ENCODE data around the gene TMEM138. TPM values are rescaled to one million over a fixed set of nuclear protein-coding genes. Genes with fewer than 3 reads are reported as not detected.

The TMEM138 gene
- total and polyA plus RNA-seq, 2 of the 13 experiments (the other 11 are each of a cell fraction or from before 2014, with no cell fraction given) = 43.5 to 61.0 TPM

DNA sequence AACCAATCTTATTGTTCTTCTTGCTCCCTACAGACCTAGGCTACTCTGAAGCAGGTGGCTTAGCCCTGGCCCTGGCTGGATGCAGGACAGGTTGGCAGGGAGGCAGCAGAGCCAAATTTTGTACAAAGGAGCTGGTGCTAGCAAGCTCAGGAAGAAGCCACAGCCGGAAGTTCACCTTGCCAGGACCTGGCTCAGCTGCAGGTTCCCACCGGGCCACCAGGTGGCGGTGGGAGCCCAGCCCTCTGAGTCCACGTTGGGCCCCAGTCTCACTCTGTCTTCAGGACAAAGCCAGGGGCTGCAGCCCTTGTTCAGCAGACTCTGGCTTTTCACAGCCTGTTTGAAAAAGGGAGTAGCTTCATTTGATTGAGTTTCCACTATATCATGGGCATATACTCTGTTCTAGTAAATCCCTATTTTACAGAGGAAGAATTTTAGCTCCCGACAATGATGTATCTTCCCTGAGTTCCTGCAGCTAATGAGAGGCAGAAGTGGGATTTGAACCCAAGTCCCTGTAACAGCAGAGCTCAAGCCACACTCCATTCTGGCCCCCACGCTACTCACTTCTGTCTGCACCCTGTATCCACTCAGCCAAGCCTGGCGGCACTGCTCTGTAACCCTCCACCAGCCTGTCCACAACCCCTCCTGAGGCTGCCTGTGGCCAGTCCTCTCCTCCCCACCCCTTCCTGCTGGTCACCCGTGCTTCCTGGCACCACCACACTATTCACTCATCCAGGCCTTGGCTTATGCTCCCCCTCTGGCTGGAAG lies 25.8 kb upstream of the TMEM138 start (continued):
- TF ChIP-seq, protein P1, sequence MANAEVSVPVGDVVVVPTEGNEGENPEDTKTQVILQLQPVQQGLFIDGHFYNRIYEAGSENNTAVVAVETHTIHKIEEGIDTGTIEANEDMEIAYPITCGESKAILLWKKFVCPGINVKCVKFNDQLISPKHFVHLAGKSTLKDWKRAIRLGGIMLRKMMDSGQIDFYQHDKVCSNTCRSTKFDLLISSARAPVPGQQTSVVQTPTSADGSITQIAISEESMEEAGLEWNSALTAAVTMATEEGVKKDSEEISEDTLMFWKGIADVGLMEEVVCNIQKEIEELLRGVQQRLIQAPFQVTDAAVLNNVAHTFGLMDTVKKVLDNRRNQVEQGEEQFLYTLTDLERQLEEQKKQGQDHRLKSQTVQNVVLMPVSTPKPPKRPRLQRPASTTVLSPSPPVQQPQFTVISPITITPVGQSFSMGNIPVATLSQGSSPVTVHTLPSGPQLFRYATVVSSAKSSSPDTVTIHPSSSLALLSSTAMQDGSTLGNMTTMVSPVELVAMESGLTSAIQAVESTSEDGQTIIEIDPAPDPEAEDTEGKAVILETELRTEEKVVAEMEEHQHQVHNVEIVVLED (CRISPR knock-in tag; IDR thresholded peaks at IDR 0.05; ENCODE audit: borderline replicate concordance) = no peak
- TF ChIP-seq ZNF782 (CRISPR knock-in tag; IDR thresholded peaks at IDR 0.05; ENCODE audit: borderline replicate concordance) = no peak
- no peak for TF ChIP-seq MEIS2 (CRISPR knock-in tag; IDR thresholded peaks at IDR 0.05)
- TF ChIP-seq ZNF256 (CRISPR knock-in tag; conservative IDR thresholded peaks at IDR 0.05) = no peak
- TF ChIP-seq, protein P2, sequence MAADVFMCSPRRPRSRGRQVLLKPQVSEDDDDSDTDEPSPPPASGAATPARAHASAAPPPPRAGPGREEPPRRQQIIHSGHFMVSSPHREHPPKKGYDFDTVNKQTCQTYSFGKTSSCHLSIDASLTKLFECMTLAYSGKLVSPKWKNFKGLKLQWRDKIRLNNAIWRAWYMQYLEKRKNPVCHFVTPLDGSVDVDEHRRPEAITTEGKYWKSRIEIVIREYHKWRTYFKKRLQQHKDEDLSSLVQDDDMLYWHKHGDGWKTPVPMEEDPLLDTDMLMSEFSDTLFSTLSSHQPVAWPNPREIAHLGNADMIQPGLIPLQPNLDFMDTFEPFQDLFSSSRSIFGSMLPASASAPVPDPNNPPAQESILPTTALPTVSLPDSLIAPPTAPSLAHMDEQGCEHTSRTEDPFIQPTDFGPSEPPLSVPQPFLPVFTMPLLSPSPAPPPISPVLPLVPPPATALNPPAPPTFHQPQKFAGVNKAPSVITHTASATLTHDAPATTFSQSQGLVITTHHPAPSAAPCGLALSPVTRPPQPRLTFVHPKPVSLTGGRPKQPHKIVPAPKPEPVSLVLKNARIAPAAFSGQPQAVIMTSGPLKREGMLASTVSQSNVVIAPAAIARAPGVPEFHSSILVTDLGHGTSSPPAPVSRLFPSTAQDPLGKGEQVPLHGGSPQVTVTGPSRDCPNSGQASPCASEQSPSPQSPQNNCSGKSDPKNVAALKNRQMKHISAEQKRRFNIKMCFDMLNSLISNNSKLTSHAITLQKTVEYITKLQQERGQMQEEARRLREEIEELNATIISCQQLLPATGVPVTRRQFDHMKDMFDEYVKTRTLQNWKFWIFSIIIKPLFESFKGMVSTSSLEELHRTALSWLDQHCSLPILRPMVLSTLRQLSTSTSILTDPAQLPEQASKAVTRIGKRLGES (CRISPR knock-in tag; IDR thresholded peaks at IDR 0.05; ENCODE audit: borderline replicate concordance) = no peak
- TF ChIP-seq ZNF724P (CRISPR knock-in tag; IDR thresholded peaks at IDR 0.05; ENCODE audit: borderline replicate concordance) = no peak
- TF ChIP-seq BRCA1 (CRISPR knock-in tag; IDR thresholded peaks at IDR 0.05) = no peak
- TF ChIP-seq SP2 (CRISPR knock-in tag; IDR thresholded peaks at IDR 0.05) = no peak
- no peak for TF ChIP-seq ATM (IDR thresholded peaks at IDR 0.05; ENCODE audit: borderline replicate concordance)
- TF ChIP-seq, protein P3, sequence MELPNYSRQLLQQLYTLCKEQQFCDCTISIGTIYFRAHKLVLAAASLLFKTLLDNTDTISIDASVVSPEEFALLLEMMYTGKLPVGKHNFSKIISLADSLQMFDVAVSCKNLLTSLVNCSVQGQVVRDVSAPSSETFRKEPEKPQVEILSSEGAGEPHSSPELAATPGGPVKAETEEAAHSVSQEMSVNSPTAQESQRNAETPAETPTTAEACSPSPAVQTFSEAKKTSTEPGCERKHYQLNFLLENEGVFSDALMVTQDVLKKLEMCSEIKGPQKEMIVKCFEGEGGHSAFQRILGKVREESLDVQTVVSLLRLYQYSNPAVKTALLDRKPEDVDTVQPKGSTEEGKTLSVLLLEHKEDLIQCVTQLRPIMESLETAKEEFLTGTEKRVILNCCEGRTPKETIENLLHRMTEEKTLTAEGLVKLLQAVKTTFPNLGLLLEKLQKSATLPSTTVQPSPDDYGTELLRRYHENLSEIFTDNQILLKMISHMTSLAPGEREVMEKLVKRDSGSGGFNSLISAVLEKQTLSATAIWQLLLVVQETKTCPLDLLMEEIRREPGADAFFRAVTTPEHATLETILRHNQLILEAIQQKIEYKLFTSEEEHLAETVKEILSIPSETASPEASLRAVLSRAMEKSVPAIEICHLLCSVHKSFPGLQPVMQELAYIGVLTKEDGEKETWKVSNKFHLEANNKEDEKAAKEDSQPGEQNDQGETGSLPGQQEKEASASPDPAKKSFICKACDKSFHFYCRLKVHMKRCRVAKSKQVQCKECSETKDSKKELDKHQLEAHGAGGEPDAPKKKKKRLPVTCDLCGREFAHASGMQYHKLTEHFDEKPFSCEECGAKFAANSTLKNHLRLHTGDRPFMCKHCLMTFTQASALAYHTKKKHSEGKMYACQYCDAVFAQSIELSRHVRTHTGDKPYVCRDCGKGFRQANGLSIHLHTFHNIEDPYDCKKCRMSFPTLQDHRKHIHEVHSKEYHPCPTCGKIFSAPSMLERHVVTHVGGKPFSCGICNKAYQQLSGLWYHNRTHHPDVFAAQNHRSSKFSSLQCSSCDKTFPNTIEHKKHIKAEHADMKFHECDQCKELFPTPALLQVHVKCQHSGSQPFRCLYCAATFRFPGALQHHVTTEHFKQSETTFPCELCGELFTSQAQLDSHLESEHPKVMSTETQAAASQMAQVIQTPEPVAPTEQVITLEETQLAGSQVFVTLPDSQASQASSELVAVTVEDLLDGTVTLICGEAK (IDR thresholded peaks at IDR 0.05) = no peak
- TF ChIP-seq, protein P3 (CRISPR knock-in tag; IDR thresholded peaks at IDR 0.05) = no peak
- TF ChIP-seq ZNF605 (CRISPR knock-in tag; IDR thresholded peaks at IDR 0.05) = 0 out of 2 replicates have a peak, but pooled peaks have one; percentile 14
- TF ChIP-seq POLR2G (IDR thresholded peaks at IDR 0.05; ENCODE audit: low read depth, low read length) = no peak
- TF ChIP-seq NAIF1 (CRISPR knock-in tag; IDR thresholded peaks at IDR 0.05; ENCODE audit: borderline replicate concordance) = no peak
- TF ChIP-seq ZNF614 (CRISPR knock-in tag; IDR thresholded peaks at IDR 0.05; ENCODE audit: borderline replicate concordance) = 0 out of 2 replicates have a peak, but pooled peaks have one; percentile 42
- no peak for TF ChIP-seq PHF20 (CRISPR knock-in tag; IDR thresholded peaks at IDR 0.05)
